CD4-positive, alpha-beta T cell treated with Interleukin-4 for 1 hour (primary cell): ENCODE measurements around the gene MED16.
A peak's percentile ranks its signal among the peaks of the same experiment; 100 is the strongest.

Source experiments
- DNase-seq, 2 donors: peaks; one replicate each; pipeline ENCODE4 v3.0.0-alpha.2; 2020 to 2022

The MED16 gene

GRCh38 chr19:928471-929202 is 35.6 kb upstream of the MED16 start:
- DNase-seq = no peak

- DNase-seq = no peak
These were observed 34.9 kb upstream of the MED16 start for GRCh38 chr19:927780-928401.

- DNase-seq = no peak
These were observed 34.4 kb upstream of the MED16 start for GRCh38 chr19:927351-927779.

GRCh38 chr19:926589-927350 is 33.8 kb upstream of the MED16 start:
- peak in 1 of 2 donors; percentile 56 for DNase-seq

- no peak for DNase-seq
These were observed 33.3 kb upstream of the MED16 start for GRCh38 chr19:926323-926588.

GRCh38 chr19:925526-926322 is 32.7 kb upstream of the MED16 start, which contains the start of gene ARID3A:
ARID3A (plus strand) TSS chr19:926035; CDS start chr19:929529, 3,494 bp downstream.
- peak; percentile 68 to 83 for DNase-seq

GRCh38 chr19:925087-925525 is 32.1 kb upstream of the MED16 start:
- DNase-seq = no peak

GRCh38 chr19:924553-925086 is 31.6 kb upstream of the MED16 start:
- no peak for DNase-seq

- peak; percentile 79 for DNase-seq
These were observed 27.3 kb upstream of the MED16 start for GRCh38 chr19:920051-920864.

- no peak for DNase-seq
These were observed 26.4 kb upstream of the MED16 start for GRCh38 chr19:919199-920050.

- no peak for DNase-seq
These were observed 25.7 kb upstream of the MED16 start for GRCh38 chr19:918481-919198.

- no peak for DNase-seq
These were observed 25.1 kb upstream of the MED16 start for GRCh38 chr19:918152-918437.

GRCh38 chr19:917323-918151 is 24.6 kb upstream of the MED16 start, which contains the start of gene KISS1R:
KISS1R (plus strand) TSS chr19:917333; CDS start chr19:917503, 170 bp downstream.
- DNase-seq = peak; percentile 57 to 81

- DNase-seq = no peak
These were observed 23.8 kb upstream of the MED16 start for GRCh38 chr19:916645-917322.

GRCh38 chr19:913080-913748 is 20.2 kb upstream of the MED16 start, which contains the start of gene R3HDM4:
R3HDM4 (minus strand) TSS chr19:913219; CDS start chr19:913157, 62 bp downstream.
- DNase-seq = peak; percentile 82 to 87

GRCh38 chr19:912181-913079 is 19.4 kb upstream of the MED16 start:
- DNase-seq = peak in 1 of 2 donors; percentile 44
